T follicular helper cell (primary cell): ENCODE measurements around the gene ELOA.
A peak's percentile ranks its signal among the peaks of the same experiment; 100 is the strongest.
"Not testable (repeated sequence)": the region's sequence is repeated elsewhere in the genome, so short reads cannot be mapped to it uniquely, and the experiment has no call there.

Experiments used
- DNase-seq: peaks from one replicate; pipeline ENCODE4 v3.0.0-alpha.2; 2020; ENCODE audit warnings: low read depth

ELOA gene

GRCh38 chr1:23733281-23733680 lies 10.0 kb upstream of the ELOA start:
- DNase-seq = not testable (repeated sequence)

GRCh38 chr1:23736437-23737134 lies 6.7 kb upstream of the ELOA start:
- no peak for DNase-seq

GRCh38 chr1:23741609-23742008 lies 1.7 kb upstream of the ELOA start:
- no peak for DNase-seq

- DNase-seq = peak; percentile 0
Observed at GRCh38 chr1:23742670-23743286, 493 bp upstream of the ELOA start.

DNA sequence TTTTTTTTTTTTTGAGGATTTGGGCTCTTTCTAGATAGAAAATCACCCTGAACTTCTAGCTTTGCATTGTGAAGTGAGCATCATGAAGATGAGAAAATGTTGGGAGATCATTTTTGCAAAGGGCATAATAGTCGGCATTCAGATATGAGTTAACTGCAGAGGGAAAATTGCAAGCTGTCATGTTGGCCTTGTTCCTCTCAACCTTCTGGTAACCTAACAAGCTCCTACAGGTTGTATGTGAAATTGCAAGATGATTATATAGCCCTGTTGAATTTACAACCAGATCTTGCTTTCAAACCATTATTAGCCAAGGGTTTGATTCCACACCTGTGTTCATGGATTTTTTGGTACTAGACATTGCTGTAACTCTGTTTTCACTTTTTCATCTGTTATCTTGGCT lies 2.2 kb downstream of the ELOA start:
- no peak for DNase-seq

- no peak for DNase-seq
Observed at GRCh38 chr1:23748016-23748415, 4.7 kb downstream of the ELOA start.

GRCh38 chr1:23751050-23751814 lies 8.0 kb downstream of the ELOA start:
- DNase-seq = no peak

DNA sequence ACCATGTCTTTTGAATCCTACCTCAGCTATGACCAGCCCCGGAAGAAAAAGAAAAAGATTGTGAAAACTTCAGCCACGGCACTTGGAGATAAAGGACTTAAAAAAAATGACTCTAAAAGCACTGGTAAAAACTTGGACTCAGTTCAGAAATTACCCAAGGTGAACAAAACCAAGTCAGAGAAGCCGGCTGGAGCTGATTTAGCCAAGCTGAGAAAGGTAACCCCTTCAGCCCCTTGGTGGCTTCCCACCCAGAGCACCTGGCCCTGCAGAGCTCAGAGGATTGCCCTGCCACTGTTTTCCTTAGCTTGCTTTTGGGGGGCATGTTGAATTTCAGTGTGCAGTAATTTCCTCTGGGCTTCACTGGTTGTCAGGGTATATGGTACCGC lies 8.5 kb downstream of the ELOA start:
- DNase-seq = no peak

GRCh38 chr1:23752909-23753308 lies 9.6 kb downstream of the ELOA start:
- no peak for DNase-seq

- no peak for DNase-seq
Observed at GRCh38 chr1:23756676-23757075, 13.4 kb downstream of the ELOA start.

DNA sequence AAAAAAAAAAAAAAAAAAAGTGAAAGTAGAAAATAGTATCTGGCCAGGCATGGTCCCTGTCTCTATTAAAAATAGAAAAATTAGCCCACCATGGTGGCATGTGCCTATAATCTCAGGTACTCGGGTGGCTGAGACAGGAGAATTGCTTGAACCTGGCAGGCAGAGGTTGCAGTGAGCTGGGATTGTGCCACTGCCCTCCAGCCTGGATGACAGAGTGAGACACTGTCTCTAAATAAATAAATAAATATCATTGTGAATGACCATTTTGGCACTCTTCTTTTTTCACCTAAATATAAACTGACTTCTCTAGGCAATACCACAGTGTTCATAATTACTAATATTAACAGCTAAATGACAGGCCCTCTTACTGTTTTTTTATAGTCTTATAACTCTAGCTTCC lies 14.5 kb downstream of the ELOA start:
- DNase-seq = no peak

- DNase-seq = no peak
Observed at GRCh38 chr1:23759277-23759676, 16.0 kb downstream of the ELOA start.

DNA sequence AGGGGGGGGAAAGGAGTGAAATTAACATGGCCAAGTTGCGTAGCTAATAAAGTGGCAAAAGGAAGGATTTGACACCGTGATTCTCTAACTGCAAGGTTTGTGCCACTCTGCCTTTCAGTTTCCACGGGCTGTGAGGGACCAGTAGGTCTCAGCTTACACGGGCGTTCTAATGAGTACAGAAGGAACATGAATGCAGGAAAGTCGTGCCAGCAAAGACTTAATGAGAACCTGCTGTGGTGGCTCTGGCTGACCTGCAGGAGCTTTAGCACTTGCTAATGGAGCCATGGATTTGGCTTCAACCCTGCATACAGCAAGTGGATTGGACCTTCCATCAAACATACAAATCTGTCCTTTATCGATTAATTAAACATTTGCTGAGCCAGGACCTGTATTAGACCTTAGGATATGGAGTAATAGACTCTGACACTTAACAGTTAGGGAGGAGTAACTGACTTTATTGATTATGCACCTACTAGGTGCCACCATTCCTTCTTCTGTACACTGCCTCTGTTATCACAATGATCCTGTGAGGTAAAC lies 19.8 kb downstream of the ELOA start:
- DNase-seq = no peak

DNA sequence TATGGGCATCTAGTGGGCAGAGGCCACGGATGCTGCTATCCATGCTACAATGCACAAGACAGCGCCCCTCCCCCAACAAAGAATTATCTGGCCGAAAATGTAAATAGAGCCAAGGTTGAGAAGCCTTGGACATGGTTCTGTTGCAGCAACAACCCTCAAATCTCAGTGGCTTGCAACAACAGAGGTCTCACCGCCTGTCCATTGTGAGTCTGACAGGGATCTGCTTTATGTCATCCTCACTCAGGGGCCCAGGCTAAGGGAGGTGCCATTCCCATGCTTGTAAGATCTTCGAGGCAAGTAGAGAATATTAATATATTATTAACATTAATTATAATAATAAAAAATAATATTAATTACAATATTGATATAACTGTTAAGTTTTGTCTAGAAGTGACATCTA lies 25.5 kb downstream of the ELOA start:
- DNase-seq = no peak

DNA sequence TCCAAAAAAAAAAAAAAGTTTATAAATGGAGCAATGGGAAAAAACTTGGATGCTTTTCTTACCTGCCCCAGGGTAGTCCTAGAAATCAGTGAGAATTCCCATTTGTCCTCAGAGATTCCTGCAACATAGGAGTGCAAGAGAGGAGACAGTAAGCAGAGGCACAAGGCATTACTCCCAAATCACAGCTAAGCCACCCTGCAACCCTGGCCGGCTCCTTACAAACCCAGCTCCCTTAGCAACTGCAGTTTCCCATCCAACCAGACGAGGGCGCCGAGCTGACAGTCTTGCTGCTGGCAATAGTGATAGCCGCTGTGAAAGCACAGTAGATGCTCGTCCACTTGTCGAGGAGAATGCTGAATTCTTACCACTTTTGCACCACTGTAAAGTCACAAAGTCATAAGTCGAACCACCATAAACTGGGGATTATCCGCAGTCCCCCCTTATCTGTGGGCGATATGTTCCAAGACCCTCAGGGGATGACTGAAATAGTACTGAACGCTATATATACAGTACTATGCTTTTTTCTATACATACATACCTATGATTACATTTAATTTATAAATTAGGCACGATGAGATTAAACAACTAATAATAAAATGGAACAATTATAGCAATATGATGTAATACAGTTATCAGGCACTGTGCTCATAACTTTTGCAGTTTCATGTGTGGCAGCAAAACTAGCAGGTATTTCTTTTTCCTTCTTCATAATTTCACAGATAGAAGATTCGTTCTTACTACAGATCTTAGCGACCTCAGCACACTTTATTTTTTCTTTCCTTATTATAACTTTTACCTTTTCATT lies 29.0 kb downstream of the ELOA start:
- DNase-seq = peak; percentile 77

DNA sequence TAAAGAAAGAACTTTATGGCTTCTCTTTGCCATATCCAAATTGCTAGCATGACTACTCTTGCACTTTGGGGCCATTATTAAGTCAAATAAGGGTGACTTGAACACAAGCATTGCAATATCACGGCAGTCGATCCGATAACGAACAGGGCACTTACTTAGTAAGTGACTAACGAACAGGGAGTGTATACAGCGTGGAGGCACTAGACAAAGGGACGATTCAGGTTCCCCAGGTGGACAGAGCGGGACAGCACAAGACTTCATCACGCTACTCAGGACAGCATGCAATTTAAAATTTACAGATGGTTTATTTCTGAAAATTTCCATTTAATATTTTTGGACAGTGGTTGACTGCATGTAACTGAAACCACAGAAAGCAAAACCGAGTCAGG lies 29.6 kb downstream of the ELOA start:
- no peak for DNase-seq

GRCh38 chr1:23774174-23774880 lies 31.1 kb downstream of the ELOA start:
- DNase-seq = no peak

DNA sequence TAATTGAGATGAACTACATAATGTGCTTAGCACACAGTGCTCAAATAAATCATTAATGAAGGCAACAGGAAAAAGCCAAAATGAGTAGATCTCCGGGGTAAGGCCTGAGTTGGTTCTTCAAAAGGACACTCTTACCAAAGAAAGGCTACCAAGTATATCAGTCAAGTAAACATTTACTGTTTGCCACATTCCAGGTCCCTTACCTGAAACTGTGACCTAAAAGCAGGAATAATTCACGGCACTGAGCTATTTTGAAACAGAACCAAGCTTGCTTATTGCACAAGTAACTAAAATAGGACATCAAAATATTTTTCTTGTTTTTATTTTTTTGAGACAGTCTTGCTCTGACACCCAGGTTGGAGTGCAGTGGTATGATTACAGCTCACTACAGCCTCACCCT lies 32.9 kb downstream of the ELOA start:
- DNase-seq = no peak

DNA sequence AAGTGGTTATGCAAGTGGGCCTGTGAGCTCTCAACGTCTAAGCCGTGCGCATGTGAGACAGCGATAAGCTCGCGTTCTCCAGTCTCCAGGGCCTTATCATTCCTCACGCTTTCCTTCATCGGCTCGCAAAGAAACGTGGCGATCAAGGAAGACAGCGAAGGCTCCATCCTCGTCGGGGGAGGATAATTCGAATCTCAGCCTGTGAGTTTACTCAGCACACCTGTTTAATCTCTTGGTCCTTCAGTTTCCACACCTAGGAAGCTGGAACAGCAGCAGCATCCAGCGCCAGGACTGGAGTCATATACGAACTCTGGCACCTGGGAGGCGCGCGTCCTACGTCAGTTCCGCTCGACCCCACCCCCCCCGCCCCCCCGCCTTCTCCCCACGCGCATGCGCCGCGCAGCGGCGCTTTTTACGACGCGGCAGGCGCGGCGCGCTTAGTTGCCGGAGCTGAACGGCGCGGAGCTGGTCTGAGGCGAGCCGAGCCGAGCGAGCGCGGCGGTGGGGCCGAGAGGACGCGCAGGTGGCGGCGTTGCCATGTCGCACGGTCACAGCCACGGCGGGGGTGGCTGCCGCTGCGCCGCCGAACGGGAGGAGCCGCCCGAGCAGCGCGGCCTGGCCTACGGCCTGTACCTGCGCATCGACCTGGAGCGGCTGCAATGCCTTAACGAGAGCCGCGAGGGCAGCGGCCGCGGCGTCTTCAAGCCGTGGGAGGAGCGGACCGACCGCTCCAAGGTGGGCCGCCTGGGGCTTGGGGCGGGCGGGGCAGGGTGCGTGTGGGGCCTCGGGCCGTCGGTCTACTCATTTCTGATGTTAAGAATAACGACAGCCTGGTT lies 34.9 kb downstream of the ELOA start, which contains the start of gene PITHD1:
PITHD1 (plus strand) TSS at position 440 of the 836 bp plus-strand sequence; CDS start at position 538, 98 bp downstream.
- DNase-seq = peak; percentile 70

DNA sequence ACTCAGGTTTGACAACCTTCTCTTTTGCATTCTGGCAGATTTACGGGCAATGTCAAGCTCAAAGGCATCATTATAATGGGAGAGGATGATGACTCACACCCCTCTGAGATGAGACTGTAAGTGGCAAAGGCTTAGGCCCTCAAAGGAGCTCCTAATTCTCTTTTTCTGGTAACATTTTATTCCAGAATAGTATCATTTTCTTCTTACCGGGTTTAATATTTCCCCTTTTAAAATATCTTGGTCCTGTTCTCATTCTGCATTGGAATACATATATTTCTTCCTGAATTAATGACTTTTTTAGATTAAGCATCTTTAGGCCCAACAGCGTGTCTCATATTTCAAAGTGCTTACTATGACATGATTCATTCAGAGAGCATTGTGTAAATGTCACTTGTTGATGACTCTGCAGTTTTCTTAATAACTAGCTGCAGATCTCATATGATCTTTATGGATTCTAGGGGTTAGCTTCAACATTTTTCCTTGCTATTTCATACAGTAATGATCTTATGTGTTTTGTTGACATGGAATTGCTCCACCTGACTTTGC lies 36.6 kb downstream of the ELOA start:
- DNase-seq = no peak
